Sigmoid colon (tissue), 4 donors: Measurements from ENCODE around the gene PRKCQ.

Experiments used
- EP300 ChIP-seq, 4 donors: sonication (generic); formaldehyde crosslinking; IDR thresholded peaks; one replicate each; pipeline ENCODE4 v1.6.1; 2017; ENCODE audit warnings: antibody characterized with exemption in 4 of 4
- POLR2A ChIP-seq, 2 donors: fragments of 450-650 bp; IDR thresholded peaks; one replicate each; pipeline ENCODE4 v1.6.1; 2016; ENCODE audit warnings: antibody characterized with exemption in 2 of 2, mild to moderate bottlenecking in 2 of 2, moderate library complexity in 2 of 2
- POLR2AphosphoS5 ChIP-seq, 4 donors: sonication (generic); formaldehyde crosslinking; IDR thresholded peaks; one replicate each; pipeline ENCODE4 v1.6.1; 2017; ENCODE audit warnings: antibody characterized with exemption in 4 of 4
- TF ChIP-seq, protein P1 (sequence below), 4 experiments: fragments of 450-650 bp in 3 of 4; fragments of 200-600 bp in 1 of 4; IDR thresholded peaks; one replicate each; pipeline ENCODE4 v1.5.1; 2016 to 2019; ENCODE audit warnings: antibody characterized with exemption in 4 of 4, mild to moderate bottlenecking in 3 of 4, moderate library complexity in 2 of 4

DNA sequence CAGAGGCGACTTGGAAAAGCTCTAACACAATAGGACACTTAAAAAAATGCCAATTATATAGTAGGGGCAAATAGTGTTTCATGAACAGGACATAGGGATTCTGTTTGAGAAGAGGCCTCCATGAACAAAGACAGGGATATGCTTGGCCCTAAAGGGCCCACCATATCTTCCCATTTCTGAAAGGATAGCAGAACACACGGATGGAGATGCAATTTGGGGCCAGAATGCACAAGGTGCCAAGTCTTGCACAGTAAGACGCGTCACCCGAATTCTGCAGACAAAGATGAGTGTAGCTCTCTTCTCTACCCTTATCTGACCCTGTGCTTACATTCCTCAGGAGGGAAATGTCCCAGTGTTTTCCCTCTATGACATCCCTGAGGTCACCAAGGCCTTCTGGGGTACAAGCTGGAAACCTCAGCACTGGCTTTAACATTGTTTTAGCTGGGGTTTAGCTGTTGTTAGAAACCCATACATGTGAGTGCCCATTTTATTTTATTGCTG, 12.8 kb downstream of the PRKCQ start:
- TF ChIP-seq, protein P1, sequence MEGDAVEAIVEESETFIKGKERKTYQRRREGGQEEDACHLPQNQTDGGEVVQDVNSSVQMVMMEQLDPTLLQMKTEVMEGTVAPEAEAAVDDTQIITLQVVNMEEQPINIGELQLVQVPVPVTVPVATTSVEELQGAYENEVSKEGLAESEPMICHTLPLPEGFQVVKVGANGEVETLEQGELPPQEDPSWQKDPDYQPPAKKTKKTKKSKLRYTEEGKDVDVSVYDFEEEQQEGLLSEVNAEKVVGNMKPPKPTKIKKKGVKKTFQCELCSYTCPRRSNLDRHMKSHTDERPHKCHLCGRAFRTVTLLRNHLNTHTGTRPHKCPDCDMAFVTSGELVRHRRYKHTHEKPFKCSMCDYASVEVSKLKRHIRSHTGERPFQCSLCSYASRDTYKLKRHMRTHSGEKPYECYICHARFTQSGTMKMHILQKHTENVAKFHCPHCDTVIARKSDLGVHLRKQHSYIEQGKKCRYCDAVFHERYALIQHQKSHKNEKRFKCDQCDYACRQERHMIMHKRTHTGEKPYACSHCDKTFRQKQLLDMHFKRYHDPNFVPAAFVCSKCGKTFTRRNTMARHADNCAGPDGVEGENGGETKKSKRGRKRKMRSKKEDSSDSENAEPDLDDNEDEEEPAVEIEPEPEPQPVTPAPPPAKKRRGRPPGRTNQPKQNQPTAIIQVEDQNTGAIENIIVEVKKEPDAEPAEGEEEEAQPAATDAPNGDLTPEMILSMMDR (IDR thresholded peaks at IDR 0.05): no peak
- TF ChIP-seq POLR2A (IDR thresholded peaks at IDR 0.05) (no peak), EP300 (IDR thresholded peaks at IDR 0.05) (no peak), POLR2AphosphoS5 (IDR thresholded peaks at IDR 0.05) (no peak)
